GM18505 (cell line): ENCODE measurements around the gene HS6ST2.

Experiments used
- ATAC-seq: cut with Tn5 transposase; IDR thresholded peaks from one replicate; pipeline ENCODE4 v1.9.1; 2021; ENCODE audit not compliant: unreplicated experiment
- POLR2A ChIP-seq: IDR thresholded peaks from 4 replicates; pipeline ENCODE4 v1.6.1; 2011; ENCODE audit warnings: borderline replicate concordance; ENCODE audit not compliant: insufficient read depth, insufficient read length; ENCODE audit errors: extremely low read depth

The HS6ST2 gene

DNA sequence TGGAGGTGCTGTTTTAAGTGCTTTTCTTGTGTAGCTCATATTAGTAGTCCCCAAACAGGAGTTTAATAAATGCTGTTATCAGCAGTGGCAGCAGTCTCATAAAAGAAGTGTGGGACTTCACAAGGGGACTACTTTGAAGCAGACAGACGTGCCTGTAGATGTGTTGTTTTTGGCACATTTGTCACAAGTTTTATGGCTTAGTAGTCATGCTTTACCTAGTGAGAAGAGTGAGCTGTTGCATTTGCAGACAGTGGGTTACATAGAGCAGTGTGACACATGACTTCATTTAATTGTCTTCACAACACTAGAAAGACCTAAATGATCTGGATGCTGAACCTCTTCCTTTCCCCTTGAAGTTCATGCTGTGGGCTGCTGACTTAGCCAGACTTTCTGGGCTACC is 320.1 kb downstream of the HS6ST2 start:
- ATAC-seq = no peak
- TF ChIP-seq POLR2A = no peak

- ATAC-seq = no peak
- TF ChIP-seq POLR2A = no peak
Measured at GRCh38 chrX:132636080-132636479, 322.3 kb downstream of the HS6ST2 start.

DNA sequence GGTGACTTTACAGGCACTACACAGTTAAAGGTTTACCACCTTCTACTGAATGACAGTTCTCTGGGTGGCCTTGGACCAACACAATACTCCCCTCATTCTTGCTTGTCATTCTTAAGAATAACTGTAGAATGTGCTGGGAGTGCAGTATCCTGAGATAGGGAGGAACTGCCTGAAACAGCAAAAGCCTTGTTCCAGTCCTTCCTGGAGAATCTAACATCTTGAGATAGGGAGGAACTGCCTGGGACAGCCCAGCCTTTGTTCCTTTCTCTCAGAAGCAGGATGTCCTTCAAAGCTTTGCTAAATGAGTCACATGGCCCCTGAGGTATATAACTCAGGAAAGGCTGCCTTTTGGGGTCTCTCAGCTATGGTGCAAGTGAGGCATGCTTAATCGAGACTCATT is 323.9 kb downstream of the HS6ST2 start:
- TF ChIP-seq POLR2A = no peak
- ATAC-seq = no peak

DNA sequence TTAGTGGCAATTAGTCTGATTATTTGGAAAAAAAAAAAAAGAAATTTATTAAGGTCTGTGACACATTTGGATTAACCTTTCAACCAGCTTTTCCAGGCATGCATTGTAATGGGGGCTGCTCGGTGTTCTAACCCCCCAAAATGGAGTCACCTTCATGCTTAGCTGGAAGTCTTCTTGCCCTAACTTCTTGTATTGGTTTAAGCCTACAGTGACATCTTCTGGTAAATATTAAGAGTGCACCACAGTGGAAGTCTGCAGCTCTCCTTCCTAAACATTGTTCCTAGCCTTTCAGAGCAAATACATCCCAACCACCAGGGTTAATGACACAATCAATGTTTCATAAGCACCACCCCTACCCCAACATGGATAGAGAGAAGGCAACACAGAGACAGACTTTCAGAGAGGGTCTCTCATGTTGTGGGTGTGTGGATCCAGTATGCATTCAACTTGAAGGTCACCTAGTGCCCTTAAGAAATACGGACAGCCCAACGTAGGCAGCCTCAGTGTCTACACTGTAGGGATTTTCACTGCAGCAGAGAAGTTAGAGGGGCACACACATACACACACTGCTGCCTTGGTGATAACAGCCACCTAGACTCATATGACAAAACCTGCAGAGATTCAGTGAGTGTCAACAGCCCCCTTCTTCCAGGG is 326.7 kb downstream of the HS6ST2 start:
- ATAC-seq = peak; percentile 59
- no peak for TF ChIP-seq POLR2A

GRCh38 chrX:132624466-132624865 is 334.0 kb downstream of the HS6ST2 start:
- no peak for TF ChIP-seq POLR2A
- ATAC-seq = no peak

DNA sequence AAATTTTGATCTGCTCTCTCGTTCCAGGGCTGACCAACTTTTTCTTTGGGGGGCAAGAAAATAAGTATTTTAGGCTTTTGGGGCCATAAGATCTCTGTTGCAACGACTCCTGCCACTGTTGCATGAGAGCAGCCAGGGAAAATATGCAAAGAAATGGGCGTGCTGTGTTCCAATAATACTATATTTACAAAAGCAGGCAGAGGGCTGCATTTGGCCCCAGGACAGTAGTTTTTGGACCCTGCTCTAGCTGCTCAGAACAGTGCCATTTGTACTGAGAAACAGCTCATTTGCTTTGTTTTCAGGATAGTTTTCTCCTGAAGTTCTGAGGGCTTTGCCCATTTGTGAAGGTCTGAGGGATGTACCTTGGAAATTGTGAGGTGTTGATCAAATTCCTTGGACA is 334.5 kb downstream of the HS6ST2 start:
- no peak for ATAC-seq
- no peak for TF ChIP-seq POLR2A

DNA sequence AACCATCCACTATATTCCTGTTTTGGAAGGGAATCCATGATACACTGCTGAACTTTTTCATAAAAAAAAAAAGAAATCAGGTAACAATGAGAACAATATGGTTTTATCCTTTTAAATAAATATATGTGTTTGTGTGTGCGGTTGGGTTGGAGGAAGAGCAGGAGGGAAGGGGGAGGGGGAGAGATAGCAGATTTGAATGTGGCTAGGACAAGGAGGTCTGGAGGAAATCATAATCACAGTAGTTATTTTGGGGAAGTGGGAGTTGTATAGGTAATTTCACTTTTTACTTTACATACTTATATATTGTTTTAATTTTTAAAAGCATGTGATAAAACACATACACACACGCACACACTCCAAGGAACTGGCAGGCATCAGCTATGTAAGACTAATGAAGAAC is 335.1 kb downstream of the HS6ST2 start:
- ATAC-seq = no peak
- TF ChIP-seq POLR2A = no peak

DNA sequence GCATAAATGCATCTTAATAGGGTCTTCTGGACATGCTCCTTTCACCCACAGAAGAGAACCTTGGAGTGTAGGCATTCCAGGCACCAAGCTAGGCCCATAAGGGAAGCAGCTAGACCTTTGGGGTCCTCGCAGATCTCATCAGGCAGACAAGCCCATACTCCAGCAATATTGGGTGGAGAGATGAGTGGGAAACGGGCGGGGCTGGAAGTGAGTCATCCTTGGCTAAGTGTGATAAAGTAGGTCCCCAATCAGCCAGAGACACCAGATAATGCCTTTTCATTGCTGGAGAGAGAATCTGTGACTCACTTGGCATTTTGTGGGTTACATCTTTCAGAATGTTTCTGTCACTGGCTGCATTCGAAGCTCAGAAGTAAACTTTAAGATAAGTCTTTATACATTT is 336.3 kb downstream of the HS6ST2 start:
- TF ChIP-seq POLR2A = no peak
- no peak for ATAC-seq

- TF ChIP-seq POLR2A = no peak
Measured at GRCh38 chrX:132618810-132619209, 339.6 kb downstream of the HS6ST2 start.

GRCh38 chrX:132615391-132616131 is 342.9 kb downstream of the HS6ST2 start:
- ATAC-seq = peak; percentile 68
- no peak for TF ChIP-seq POLR2A

More at GRCh38 chrX:132618810-132619209, 339.6 kb downstream of the HS6ST2 start:
- ATAC-seq = no peak

GRCh38 chrX:132614297-132614696 is 344.1 kb downstream of the HS6ST2 start:
- TF ChIP-seq POLR2A = no peak
- ATAC-seq = no peak

- no peak for ATAC-seq
- no peak for TF ChIP-seq POLR2A
Measured at GRCh38 chrX:132613801-132614200, 344.6 kb downstream of the HS6ST2 start.

- no peak for TF ChIP-seq POLR2A
- no peak for ATAC-seq
Measured at GRCh38 chrX:132612821-132613564, 345.4 kb downstream of the HS6ST2 start.

DNA sequence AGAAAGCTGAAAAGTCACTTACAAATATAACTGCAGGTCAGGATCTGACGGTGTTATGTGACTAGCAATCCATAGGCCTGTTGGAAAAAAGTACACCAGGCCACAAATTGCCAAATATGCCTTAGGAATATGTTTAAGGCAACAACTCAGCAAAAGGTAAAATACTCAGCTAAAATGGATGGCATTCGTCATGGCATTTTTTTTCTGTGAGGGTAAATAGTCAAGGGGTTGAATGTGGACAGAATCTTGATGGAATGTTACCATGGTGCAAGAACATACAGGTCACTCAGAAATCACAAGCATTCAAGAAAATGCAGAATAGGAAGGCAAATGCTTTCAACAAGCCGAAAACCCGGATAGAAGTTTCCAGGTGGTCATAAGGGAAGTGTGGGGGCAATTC is 347.9 kb downstream of the HS6ST2 start:
- no peak for TF ChIP-seq POLR2A
- no peak for ATAC-seq

GRCh38 chrX:132609362-132609848 is 349.0 kb downstream of the HS6ST2 start:
- TF ChIP-seq POLR2A = no peak
- no peak for ATAC-seq
